Astrocyte of the spinal cord (primary cell): Measurements from ENCODE around the gene SPRTN.
A peak's percentile ranks its signal among the peaks of the same experiment; 100 is the strongest.

Experiments
- DNase-seq: peaks from one replicate; pipeline ENCODE4 v3.0.0; 2011; ENCODE audit warnings: low read depth, low spot score
- H3K4me3 ChIP-seq: 2 replicates; pipeline ENCODE4 v1.5.1; 2011; ENCODE audit warnings: low read depth, mild to moderate bottlenecking, low read length, moderate library complexity
- CTCF ChIP-seq: IDR thresholded peaks from 2 replicates; pipeline ENCODE4 v1.5.1; 2012; ENCODE audit warnings: low read depth, mild to moderate bottlenecking, low read length, inconsistent platforms
- in situ Hi-C: cut with HindIII; loops from 2 replicates; pipeline ENCODE4 v1.10.0; 2017; ENCODE audit warnings: low sequenced_read_pairs

The SPRTN gene

DNA sequence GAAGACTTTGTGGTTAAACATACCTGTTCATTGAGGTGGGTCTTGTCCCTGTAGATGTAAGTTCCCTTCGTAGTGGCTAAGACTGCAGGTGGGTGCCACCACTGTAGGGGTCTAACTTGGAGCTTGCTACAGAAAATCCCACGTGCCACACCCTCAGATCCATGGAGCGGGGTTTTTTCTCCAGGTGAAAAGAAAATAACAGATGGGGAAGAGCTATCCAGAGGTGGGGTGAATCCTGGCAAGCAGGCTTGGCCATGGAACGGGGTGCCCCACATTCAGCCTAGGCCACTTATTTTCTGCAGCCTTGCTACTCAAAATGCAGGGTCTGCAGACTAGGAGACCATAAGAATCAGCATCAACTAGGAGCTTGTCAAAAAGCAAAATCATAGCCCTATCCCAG lies 24.4 kb upstream of the SPRTN start:
- DNase-seq = no peak
- in situ Hi-C loops = no loop called here
- TF ChIP-seq CTCF = no peak
- no peak overlapping the region for H3K4me3 ChIP-seq

DNA sequence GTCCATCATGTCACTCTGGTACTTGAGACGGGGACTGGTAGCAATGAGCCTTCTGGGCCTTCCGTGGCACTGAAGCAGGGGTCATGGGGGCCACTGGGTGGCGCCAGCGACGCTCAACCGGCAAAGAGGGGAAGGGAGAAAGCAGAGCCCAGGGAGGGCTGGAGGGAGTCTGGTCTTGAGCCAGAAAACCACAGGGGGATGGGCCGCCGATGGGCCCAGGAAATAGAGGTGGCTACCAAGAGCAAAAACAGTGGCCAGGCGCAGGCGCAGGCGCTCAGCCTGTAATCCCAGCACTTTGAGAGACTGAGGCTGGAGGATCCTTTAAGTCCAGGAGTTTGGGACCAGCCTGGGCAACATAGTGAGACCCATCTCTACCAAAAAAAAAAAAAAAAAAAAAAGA lies 22.2 kb upstream of the SPRTN start:
- in situ Hi-C loops = no loop called here
- DNase-seq = peak; percentile 11
- TF ChIP-seq CTCF = peak; percentile 57
- no peak overlapping the region for H3K4me3 ChIP-seq

- TF ChIP-seq CTCF = no peak
- no peak overlapping the region for H3K4me3 ChIP-seq
- DNase-seq = no peak
- in situ Hi-C loops = no loop called here
These were observed 20.6 kb upstream of the SPRTN start for GRCh38 chr1:231317306-231318014.

DNA sequence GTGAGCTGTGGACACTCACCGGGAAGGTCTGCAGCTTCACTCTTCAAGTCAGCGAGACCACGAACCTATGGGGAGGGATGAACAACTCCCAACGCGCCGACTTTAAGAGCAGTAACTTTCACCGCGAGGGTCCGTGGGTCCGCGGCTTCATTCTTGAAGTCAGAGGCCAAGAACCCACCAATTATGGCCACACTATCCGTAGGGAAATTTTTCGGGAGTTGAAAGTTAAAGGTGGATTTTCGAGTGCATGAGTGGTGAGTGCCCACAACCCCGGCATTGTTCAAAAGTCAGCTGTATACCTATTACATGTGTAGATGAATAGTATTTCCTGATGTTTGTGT lies 20.1 kb upstream of the SPRTN start:
- no peak for DNase-seq
- H3K4me3 ChIP-seq = no peak overlapping the region
- no peak for TF ChIP-seq CTCF
- in situ Hi-C loops = no loop called here

- no peak for TF ChIP-seq CTCF
- in situ Hi-C loops = no loop called here
- H3K4me3 ChIP-seq = no peak overlapping the region
- no peak for DNase-seq
These were observed 19.5 kb upstream of the SPRTN start for GRCh38 chr1:231318568-231318967.

- in situ Hi-C loops = no loop called here
These were observed 19.0 kb upstream of the SPRTN start for GRCh38 chr1:231319080-231319479.

More at GRCh38 chr1:231319080-231319479, 19.0 kb upstream of the SPRTN start:
- no peak for DNase-seq
- H3K4me3 ChIP-seq = no peak overlapping the region
- no peak for TF ChIP-seq CTCF
